ENCODE measurements around the gene HMCN1.

- TF ChIP-seq CTCF (IDR thresholded peaks at IDR 0.05) (no peak), POLR2A (IDR thresholded peaks at IDR 0.05) (no peak)
Observed at GRCh38 chr1:186231861-186232436, 497.8 kb downstream of the HMCN1 start.

Data from thyroid gland (tissue), 4 donors.